B cell (primary cell): ENCODE data around the gene SERTAD2. TPM values are rescaled to one million over a fixed set of nuclear protein-coding genes. Genes with fewer than 3 reads are reported as not detected.
A peak's percentile ranks its signal among the peaks of the same experiment; 100 is the strongest.

Source experiments
- ATAC-seq: fragments of 200-7000 bp; cut with Tn5 transposase; one replicate; pipeline ENCODE4 v1.10.0; 2021; ENCODE audit warnings: low read depth, mild to moderate bottlenecking, moderate number of reproducible peaks, moderate library complexity
- CTCF ChIA-PET: fragments of 350-600 bp; sonication (Branson Sonifier 250); formaldehyde crosslinking; loops from one replicate; lab custom pipeline; 2021; ENCODE audit warnings: antibody characterized with exemption, inconsistent platforms; lab: Charles Lee
- POLR2A ChIA-PET: fragments of 350-600 bp; sonication (Branson Sonifier 250); formaldehyde crosslinking; loops from one replicate; lab custom pipeline; 2021; ENCODE audit warnings: antibody characterized with exemption; lab: Charles Lee
- DNase-seq: peaks from one replicate; pipeline ENCODE4 v3.0.0; 2013
- H2AFZ ChIP-seq: 2 replicates; pipeline ENCODE4 v1.6.1; 2012; ENCODE audit warnings: mild to moderate bottlenecking, low read depth, low read length; ENCODE audit not compliant: insufficient read depth, poor library complexity, severe bottlenecking
- H3K27ac ChIP-seq, 2 donors: 1 replicate in 1 of 2; 2 replicates in 1 of 2; pipeline ENCODE4 v1.5.1; 2012 to 2013; ENCODE audit warnings: low read length in 2 of 2, mild to moderate bottlenecking in 2 of 2, moderate library complexity in 1 of 2
- H3K27me3 ChIP-seq, 4 experiments: fragments of 200-600 bp in 1 of 4; sonication (generic) in 1 of 4; replicated peaks in 1 of 4; 1 replicate in 2 of 4; 2 replicates in 2 of 4; pipeline versions ENCODE4 v1.6.1 to v1.7.0; 2013 to 2016; ENCODE audit warnings: low read length in 3 of 4, mild to moderate bottlenecking in 2 of 4, mixed read lengths in 1 of 4, moderate library complexity in 1 of 4; ENCODE audit not compliant: insufficient read depth in 4 of 4, control insufficient read depth in 3 of 4; ENCODE audit errors: control extremely low read depth in 1 of 4
- H3K36me3 ChIP-seq, 2 experiments: replicated peaks in 1 of 2; 1 replicate in 1 of 2; 2 replicates in 1 of 2; pipeline versions ENCODE4 v1.6.1 to v1.7.1; 2013; ENCODE audit warnings: low read length in 1 of 2; ENCODE audit not compliant: insufficient read depth in 2 of 2, control insufficient read depth in 1 of 2; ENCODE audit errors: control extremely low read depth in 1 of 2, extremely low read depth in 1 of 2
- H3K4me1 ChIP-seq, 2 donors: fragments of 200-600 bp in 1 of 2; sonication (generic) in 1 of 2; 1 replicate in 1 of 2; 2 replicates in 1 of 2; pipeline versions ENCODE4 v1.5.1 to v1.6.1; 2013 to 2017; ENCODE audit warnings: low read length in 2 of 2; ENCODE audit not compliant: control insufficient read depth in 2 of 2, insufficient read depth in 2 of 2
- H3K4me2 ChIP-seq: replicated peaks from 2 replicates; pipeline ENCODE3; 2012; ENCODE audit warnings: mild to moderate bottlenecking, low read depth, low read length; ENCODE audit not compliant: poor library complexity, severe bottlenecking
- H3K4me3 ChIP-seq, 5 experiments: fragments of 200-600 bp in 1 of 5; sonication (generic) in 1 of 5; 1 replicate in 3 of 5; 2 replicates in 2 of 5; pipeline versions ENCODE4 v1.5.1 to v1.7.0; 2011 to 2016; ENCODE audit warnings: low read length in 4 of 5, mild to moderate bottlenecking in 4 of 5, low read depth in 2 of 5, control low read depth in 1 of 5, moderate library complexity in 1 of 5; ENCODE audit not compliant: insufficient read depth in 1 of 5; ENCODE audit errors: control extremely low read depth in 1 of 5, extremely low read depth in 1 of 5
- H3K79me2 ChIP-seq: fragments of 200-600 bp; sonication (generic); one replicate; pipeline ENCODE4 v1.6.0; 2016; ENCODE audit warnings: low read length; ENCODE audit not compliant: control insufficient read depth, insufficient read depth
- H3K9ac ChIP-seq: fragments of 200-600 bp; sonication (generic); 2 replicates; pipeline ENCODE4 v1.6.1; 2017; ENCODE audit warnings: mild to moderate bottlenecking, low read length, moderate library complexity
- H3K9me3 ChIP-seq, 3 donors: one replicate each; pipeline versions ENCODE4 v1.6.1 to v1.7.1; 2013; ENCODE audit warnings: low read length in 2 of 3; ENCODE audit not compliant: control insufficient read depth in 2 of 3, insufficient read depth in 1 of 3; ENCODE audit errors: control extremely low read depth in 1 of 3
- H4K20me1 ChIP-seq: 2 replicates; pipeline ENCODE4 v1.6.0; 2012; ENCODE audit warnings: mild to moderate bottlenecking, low read length; ENCODE audit not compliant: insufficient read depth, control insufficient read depth, poor library complexity, severe bottlenecking
- H3K27ac Mint-ChIP-seq: one replicate; pipeline ENCODE4 v1.8.0; 2021; ENCODE audit warnings: mixed read lengths
- H3K27me3 Mint-ChIP-seq: one replicate; pipeline ENCODE4 v1.8.0; 2021; ENCODE audit warnings: mixed read lengths
- H3K4me1 Mint-ChIP-seq: one replicate; pipeline ENCODE4 v1.8.0; 2021; ENCODE audit warnings: mixed read lengths
- H3K4me3 Mint-ChIP-seq: one replicate; pipeline ENCODE4 v1.8.0; 2021; ENCODE audit warnings: mixed read lengths
- H3K9me3 Mint-ChIP-seq: one replicate; pipeline ENCODE4 v1.8.0; 2022; ENCODE audit warnings: mixed read lengths; ENCODE audit not compliant: insufficient read depth
- EZH2 ChIP-seq: IDR thresholded peaks from 2 replicates; pipeline ENCODE4 v1.6.1; 2012; ENCODE audit warnings: borderline replicate concordance, low read depth, mild to moderate bottlenecking, moderate library complexity, low read length; ENCODE audit not compliant: insufficient read depth, poor library complexity, severe bottlenecking
- WGBS: methylation state at CpG from one replicate; pipeline ENCODE4 v1.1.5; 2013; ENCODE audit warnings: missing lambda C conversion rate; ENCODE audit not compliant: insufficient coverage; 5-methylcytosine and 5-hydroxymethylcytosine counted together
- intact Hi-C: fragments of 100-400 bp; cut with micrococcal nuclease; formaldehyde crosslinking; loops from one replicate; pipeline ENCODE4 v1.10.0; 2022
- polyA minus RNA-seq: library from RNA; depleted of rRNA, polyadenylated mRNA; stranded (reverse); fragments of >200 nt; gene quantifications from 2 replicates; pipeline ENCODE4 v1.2.3, GENCODE V29; 2012
- polyA plus RNA-seq: library from polyadenylated mRNA; depleted of rRNA; stranded (reverse); fragments of >200 nt; gene quantifications from 2 replicates; pipeline ENCODE4 v1.2.3, GENCODE V29; 2012
- total RNA-seq, 2 donors: library from RNA; stranded (reverse); fragments of 120-200 nt in 1 of 2; gene quantifications; 1 replicate in 1 of 2; 2 replicates in 1 of 2; pipeline versions ENCODE4 v1.2.3 to v1.2.4, GENCODE V29; 2013 to 2022
- TF ChIP-seq, protein P1 (sequence below): fragments of 200-600 bp; IDR thresholded peaks from one replicate; pipeline ENCODE4 v1.8.0; 2022; ENCODE audit warnings: antibody characterized with exemption, mild to moderate bottlenecking

SERTAD2 gene, protein sequence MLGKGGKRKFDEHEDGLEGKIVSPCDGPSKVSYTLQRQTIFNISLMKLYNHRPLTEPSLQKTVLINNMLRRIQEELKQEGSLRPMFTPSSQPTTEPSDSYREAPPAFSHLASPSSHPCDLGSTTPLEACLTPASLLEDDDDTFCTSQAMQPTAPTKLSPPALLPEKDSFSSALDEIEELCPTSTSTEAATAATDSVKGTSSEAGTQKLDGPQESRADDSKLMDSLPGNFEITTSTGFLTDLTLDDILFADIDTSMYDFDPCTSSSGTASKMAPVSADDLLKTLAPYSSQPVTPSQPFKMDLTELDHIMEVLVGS
- total RNA-seq (49.5 and 51.2 TPM in 2 replicates), polyA plus RNA-seq (58.1 and 66.8 TPM in 2 replicates), polyA minus RNA-seq (17.7 and 29.9 TPM in 2 replicates)
- total RNA-seq (2013) = 21.2 TPM

DNA sequence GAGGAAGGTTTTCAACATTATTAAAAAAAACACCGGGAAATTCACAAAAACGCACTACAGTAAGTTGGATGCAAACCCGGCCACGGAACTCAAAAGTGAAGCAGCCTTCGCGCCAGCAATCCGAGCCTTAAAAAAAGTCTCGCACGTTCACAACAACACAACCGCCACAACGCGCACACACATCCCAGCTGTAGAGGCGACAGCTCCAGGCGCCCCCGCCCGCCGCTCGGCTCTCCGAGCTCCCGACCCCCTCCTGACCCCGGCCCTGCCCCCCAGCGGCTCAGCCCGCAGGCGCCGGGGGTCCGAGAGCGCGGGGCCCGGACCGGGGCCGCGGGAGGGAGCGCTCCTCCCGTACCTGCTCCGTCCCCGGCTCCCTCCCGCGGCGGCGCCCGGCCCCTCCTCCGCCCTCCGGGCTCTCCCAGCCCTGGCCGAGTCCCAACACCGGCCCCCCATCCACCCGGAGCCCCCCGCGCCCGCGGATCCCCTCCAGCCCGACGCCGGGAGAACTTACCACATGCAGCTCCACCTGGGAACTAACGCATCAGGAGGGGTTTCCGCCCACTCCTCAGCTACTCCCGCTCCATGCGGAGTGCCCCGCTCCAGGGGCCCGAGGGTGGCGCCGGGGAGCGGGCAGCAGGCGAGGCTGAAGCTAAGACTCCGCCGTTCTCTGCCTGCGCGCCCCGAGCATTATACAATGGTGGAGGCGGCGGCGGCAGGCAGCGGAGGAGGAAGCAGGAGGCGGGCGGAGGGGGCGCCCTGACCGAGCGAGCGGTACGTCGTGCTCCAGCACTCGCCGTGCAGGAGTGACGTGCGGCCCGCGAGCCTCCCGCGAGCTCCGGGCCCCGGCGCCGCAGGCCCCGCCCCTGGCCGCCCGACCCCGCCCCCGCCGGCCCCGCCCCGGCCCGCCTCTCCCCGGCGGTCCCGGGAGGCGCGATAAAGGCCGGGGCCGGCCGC is at the start of gene SERTAD2:
TSS of gene SERTAD2 (minus strand) at position 805 of the 954 bp plus-strand sequence. CDS start 17,042 bp downstream, outside the sequence.
- DNase-seq = peak; percentile 94
- Mint-ChIP-seq H3K27ac (peak within 1 kb of the TSS; percentile 98), H3K9me3 (no peaks in the 10 kb centered on the region), H3K4me3 (peak within 1 kb of the TSS; percentile 93), H3K4me1 (peaks cover 79% of the 10 kb centered on the region), H3K27me3 (no peaks in the 10 kb centered on the region)
- no peaks in the 10 kb centered on the region for H3K27me3 ChIP-seq
- under 1% methylated on average over 106 of the region's 109 CpGs for WGBS
- peak within 1 kb of the TSS; percentile 73 for H3K4me2 ChIP-seq
- no peaks in the 10 kb centered on the region for H3K9me3 ChIP-seq
- peak within 1 kb of the TSS; percentile 92 to 93 for H3K27ac ChIP-seq
- H3K36me3 ChIP-seq = no peaks in the 10 kb centered on the region
- ChIA-PET POLR2A (interaction anchor here (0.5 to 6.7 kb wide), 30 partner anchors 8 to 477 kb away, joined by 3 to 138 read pairs (median 4); no protein-coding TSS in a partner anchor), CTCF (interaction anchor here (0.6 to 8.9 kb wide), 41 partner anchors 9 to 380 kb away, joined by 3 to 138 read pairs (median 5); partner anchors contain the start of gene AFTPH)
- TF ChIP-seq, protein P1, sequence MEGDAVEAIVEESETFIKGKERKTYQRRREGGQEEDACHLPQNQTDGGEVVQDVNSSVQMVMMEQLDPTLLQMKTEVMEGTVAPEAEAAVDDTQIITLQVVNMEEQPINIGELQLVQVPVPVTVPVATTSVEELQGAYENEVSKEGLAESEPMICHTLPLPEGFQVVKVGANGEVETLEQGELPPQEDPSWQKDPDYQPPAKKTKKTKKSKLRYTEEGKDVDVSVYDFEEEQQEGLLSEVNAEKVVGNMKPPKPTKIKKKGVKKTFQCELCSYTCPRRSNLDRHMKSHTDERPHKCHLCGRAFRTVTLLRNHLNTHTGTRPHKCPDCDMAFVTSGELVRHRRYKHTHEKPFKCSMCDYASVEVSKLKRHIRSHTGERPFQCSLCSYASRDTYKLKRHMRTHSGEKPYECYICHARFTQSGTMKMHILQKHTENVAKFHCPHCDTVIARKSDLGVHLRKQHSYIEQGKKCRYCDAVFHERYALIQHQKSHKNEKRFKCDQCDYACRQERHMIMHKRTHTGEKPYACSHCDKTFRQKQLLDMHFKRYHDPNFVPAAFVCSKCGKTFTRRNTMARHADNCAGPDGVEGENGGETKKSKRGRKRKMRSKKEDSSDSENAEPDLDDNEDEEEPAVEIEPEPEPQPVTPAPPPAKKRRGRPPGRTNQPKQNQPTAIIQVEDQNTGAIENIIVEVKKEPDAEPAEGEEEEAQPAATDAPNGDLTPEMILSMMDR = peak; percentile 20
- TF ChIP-seq EZH2 = no peak
- peak within 1 kb of the TSS; percentile 76 for H2AFZ ChIP-seq
- peaks cover 71 to 77% of the 10 kb centered on the region in 2 donors for H3K4me1 ChIP-seq
- intact Hi-C loops = loop anchor here (1.0 to 10.0 kb wide), 5 partner anchors 9 to 401 kb away; partner anchors contain the start of gene CEP68
- ATAC-seq = peak; percentile 81
- peak within 1 kb of the TSS; percentile 84 to 96 (median 89) for H3K4me3 ChIP-seq
- peak within 1 kb of the TSS; percentile 93 for H3K9ac ChIP-seq
- H3K79me2 ChIP-seq = peaks cover 57% of the 10 kb centered on the region
- H4K20me1 ChIP-seq = peaks cover 7% of the 10 kb centered on the region
